ENCODE data around the gene CAV1. TPM values are rescaled to one million over a fixed set of nuclear protein-coding genes. Genes with fewer than 3 reads are reported as not detected.
"Not testable (repeated sequence)": the region's sequence is repeated elsewhere in the genome, so short reads cannot be mapped to it uniquely, and the experiment has no call there.

The CAV1 gene
- polyA plus RNA-seq, 4 donors, result 3.1 to 57.3 (median 25.6) TPM

GRCh38 chr7:116579835-116580234, 55.0 kb downstream of the CAV1 start:
- H3K4me3 ChIP-seq (ENCODE audit: low read depth in 1 of 3, low read length in 3 of 3), result no peak overlapping the region
- H3K27ac ChIP-seq (ENCODE audit: low read depth in 1 of 3, low read length in 2 of 3), result no peak overlapping the region
- FAIRE-seq (no peak), DNase-seq (no peak)
- 80 to 98% (median 96%) methylated on average over 2 of the region's 2 CpGs for WGBS, 3 donors
- H3K36me3 ChIP-seq (ENCODE audit: control insufficient read depth in 3 of 3, insufficient read depth in 2 of 3, low read depth in 1 of 3, low read length in 3 of 3), result no peaks in the 10 kb centered on the region
- peaks cover under 1 to 4% (median 2%) of the 10 kb centered on the region in 3 donors for H3K4me1 ChIP-seq (ENCODE audit: control insufficient read depth in 3 of 3, insufficient read depth in 2 of 3, low read depth in 1 of 3, low read length in 2 of 3)
- H3K27me3 ChIP-seq (ENCODE audit: control insufficient read depth in 3 of 3, insufficient read depth in 3 of 3, low read length in 3 of 3), result no peaks in the 10 kb centered on the region
- peaks cover 0 to 2% of the 10 kb centered on the region in 2 donors for H3K9me3 ChIP-seq (ENCODE audit: control insufficient read depth in 2 of 2, insufficient read depth in 1 of 2, low read depth in 1 of 2, low read length in 1 of 2)

DNA sequence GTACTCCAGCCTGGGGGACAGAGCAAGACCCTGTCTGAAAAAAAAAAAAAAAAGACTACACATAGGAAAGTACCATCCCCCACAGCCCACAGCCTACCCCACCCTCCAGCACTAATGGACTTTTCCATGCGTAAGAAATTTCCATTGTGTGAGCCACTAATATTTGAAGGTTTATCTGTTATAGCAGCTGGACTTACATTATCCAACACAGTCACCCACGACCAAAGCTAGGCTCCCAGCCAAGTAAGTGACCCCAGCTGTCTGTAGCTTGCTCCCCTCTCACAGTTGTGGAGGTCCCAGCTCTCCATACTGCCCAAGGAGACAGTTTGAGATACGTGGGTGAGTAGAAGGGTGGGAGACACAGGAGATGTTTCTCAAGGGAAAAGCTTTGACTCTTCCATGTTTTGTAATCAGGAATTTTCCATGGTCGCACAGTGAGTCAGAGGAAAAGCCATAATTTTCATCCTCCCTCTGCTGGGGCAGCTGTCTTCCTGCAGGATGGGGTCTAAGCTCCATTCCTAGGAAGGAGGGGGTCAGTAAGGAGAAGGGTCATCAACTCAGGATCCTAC, 57.4 kb downstream of the CAV1 start:
- Histone ChIP-seq H3K4me1 (ENCODE audit: control insufficient read depth in 3 of 3, insufficient read depth in 2 of 3, low read depth in 1 of 3, low read length in 2 of 3) (peaks cover 1 to 5% (median 4%) of the 10 kb centered on the region in 3 donors), H3K27ac (ENCODE audit: low read depth in 1 of 3, low read length in 2 of 3) (peak overlapping the region in 1 of 3 donors; percentile 30), H3K36me3 (ENCODE audit: control insufficient read depth in 3 of 3, insufficient read depth in 2 of 3, low read depth in 1 of 3, low read length in 3 of 3) (no peaks in the 10 kb centered on the region), H3K9me3 (ENCODE audit: control insufficient read depth in 2 of 2, insufficient read depth in 1 of 2, low read depth in 1 of 2, low read length in 1 of 2) (peaks cover 0 to 2% of the 10 kb centered on the region in 2 donors), H3K4me3 (ENCODE audit: low read depth in 1 of 3, low read length in 3 of 3) (no peak overlapping the region), H3K27me3 (ENCODE audit: control insufficient read depth in 3 of 3, insufficient read depth in 3 of 3, low read length in 3 of 3) (no peaks in the 10 kb centered on the region)
- DNase-seq (no peak), FAIRE-seq (no peak)
- 80 to 85% (median 82%) methylated on average over 4 of the region's 4 CpGs for WGBS, 3 donors

GRCh38 chr7:116582806-116583444, 58.1 kb downstream of the CAV1 start:
- H3K27ac ChIP-seq (ENCODE audit: low read depth in 1 of 3, low read length in 2 of 3), result peak overlapping the region in 1 of 3 donors; percentile 30

DNA sequence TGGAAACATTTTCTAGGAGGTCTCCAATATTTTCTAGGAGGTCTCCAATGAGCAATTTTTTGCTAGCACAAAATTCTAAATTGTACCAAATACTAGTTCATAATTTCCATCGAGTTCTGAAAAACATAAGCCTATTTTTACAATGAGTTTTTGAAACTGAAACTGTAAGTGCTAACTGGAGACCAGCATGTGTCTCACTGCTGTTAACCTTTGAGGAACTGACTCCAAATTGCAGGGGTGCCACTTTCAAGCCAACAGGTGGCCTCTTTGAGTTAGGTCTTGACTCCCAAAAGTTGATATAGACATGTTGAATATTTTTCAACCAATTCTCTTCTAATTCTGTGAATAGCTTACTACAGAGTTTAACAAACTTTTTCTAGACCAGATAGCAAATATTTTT, 58.8 kb downstream of the CAV1 start:
- Histone ChIP-seq H3K4me3 (ENCODE audit: low read depth in 1 of 3, low read length in 3 of 3) (no peak overlapping the region), H3K36me3 (ENCODE audit: control insufficient read depth in 3 of 3, insufficient read depth in 2 of 3, low read depth in 1 of 3, low read length in 3 of 3) (no peaks in the 10 kb centered on the region), H3K4me1 (ENCODE audit: control insufficient read depth in 3 of 3, insufficient read depth in 2 of 3, low read depth in 1 of 3, low read length in 2 of 3) (peaks cover 0 to 5% (median 4%) of the 10 kb centered on the region in 3 donors), H3K27ac (ENCODE audit: low read depth in 1 of 3, low read length in 2 of 3) (no peak overlapping the region), H3K27me3 (ENCODE audit: control insufficient read depth in 3 of 3, insufficient read depth in 3 of 3, low read length in 3 of 3) (no peaks in the 10 kb centered on the region), H3K9me3 (ENCODE audit: control insufficient read depth in 2 of 2, insufficient read depth in 1 of 2, low read depth in 1 of 2, low read length in 1 of 2) (peaks cover 0 to 1% of the 10 kb centered on the region in 2 donors)
- DNase-seq, result peak in 1 of 2 donors; percentile 22
- WGBS, 3 donors, result 3 to 16% (median 4%) methylated on average over 1 of the region's 1 CpG
- FAIRE-seq, result no peak

More at GRCh38 chr7:116582806-116583444, 58.1 kb downstream of the CAV1 start:
- peaks cover 0 to 5% (median 4%) of the 10 kb centered on the region in 3 donors for H3K4me1 ChIP-seq (ENCODE audit: control insufficient read depth in 3 of 3, insufficient read depth in 2 of 3, low read depth in 1 of 3, low read length in 2 of 3)
- H3K27me3 ChIP-seq (ENCODE audit: control insufficient read depth in 3 of 3, insufficient read depth in 3 of 3, low read length in 3 of 3), result no peaks in the 10 kb centered on the region
- peaks cover 0 to 2% of the 10 kb centered on the region in 2 donors for H3K9me3 ChIP-seq (ENCODE audit: control insufficient read depth in 2 of 2, insufficient read depth in 1 of 2, low read depth in 1 of 2, low read length in 1 of 2)
- FAIRE-seq, result no peak
- no peak overlapping the region for H3K4me3 ChIP-seq (ENCODE audit: low read depth in 1 of 3, low read length in 3 of 3)
- WGBS, 3 donors, result 62 to 90% (median 79%) methylated on average over 5 of the region's 5 CpGs
- no peak for DNase-seq
- no peaks in the 10 kb centered on the region for H3K36me3 ChIP-seq (ENCODE audit: control insufficient read depth in 3 of 3, insufficient read depth in 2 of 3, low read depth in 1 of 3, low read length in 3 of 3)

- FAIRE-seq (no peak), DNase-seq (no peak)
- H3K4me1 ChIP-seq (ENCODE audit: control insufficient read depth in 3 of 3, insufficient read depth in 2 of 3, low read depth in 1 of 3, low read length in 2 of 3), result peaks cover 0 to 5% (median 4%) of the 10 kb centered on the region in 3 donors
- H3K36me3 ChIP-seq (ENCODE audit: control insufficient read depth in 3 of 3, insufficient read depth in 2 of 3, low read depth in 1 of 3, low read length in 3 of 3), result no peaks in the 10 kb centered on the region
- H3K4me3 ChIP-seq (ENCODE audit: low read depth in 1 of 3, low read length in 3 of 3), result no peak overlapping the region
- 69 to 80% (median 72%) methylated on average over 1 of the region's 1 CpG for WGBS, 3 donors
- H3K27ac ChIP-seq (ENCODE audit: low read depth in 1 of 3, low read length in 2 of 3), result no peak overlapping the region
- H3K9me3 ChIP-seq (ENCODE audit: control insufficient read depth in 2 of 2, insufficient read depth in 1 of 2, low read depth in 1 of 2, low read length in 1 of 2), result no peaks in the 10 kb centered on the region
- no peaks in the 10 kb centered on the region for H3K27me3 ChIP-seq (ENCODE audit: control insufficient read depth in 3 of 3, insufficient read depth in 3 of 3, low read length in 3 of 3)
These were observed 59.9 kb downstream of the CAV1 start for GRCh38 chr7:116584721-116585120.

- no peak overlapping the region for H3K4me3 ChIP-seq (ENCODE audit: low read depth in 1 of 3, low read length in 3 of 3)
- H3K9me3 ChIP-seq (ENCODE audit: control insufficient read depth in 2 of 2, insufficient read depth in 1 of 2, low read depth in 1 of 2, low read length in 1 of 2), result no peaks in the 10 kb centered on the region
- FAIRE-seq (no peak), DNase-seq (peak in 1 of 2 donors; percentile 60)
- no peak overlapping the region for H3K27ac ChIP-seq (ENCODE audit: low read depth in 1 of 3, low read length in 2 of 3)
- H3K4me1 ChIP-seq (ENCODE audit: control insufficient read depth in 3 of 3, insufficient read depth in 2 of 3, low read depth in 1 of 3, low read length in 2 of 3), result peaks cover 0 to 5% (median 4%) of the 10 kb centered on the region in 3 donors
- no peaks in the 10 kb centered on the region for H3K27me3 ChIP-seq (ENCODE audit: control insufficient read depth in 3 of 3, insufficient read depth in 3 of 3, low read length in 3 of 3)
- WGBS, 3 donors, result 22 to 68% (median 46%) methylated on average over 3 of the region's 3 CpGs
- H3K36me3 ChIP-seq (ENCODE audit: control insufficient read depth in 3 of 3, insufficient read depth in 2 of 3, low read depth in 1 of 3, low read length in 3 of 3), result no peaks in the 10 kb centered on the region
These were observed 60.6 kb downstream of the CAV1 start for GRCh38 chr7:116585392-116585791.

- Histone ChIP-seq H3K27me3 (ENCODE audit: control insufficient read depth in 3 of 3, insufficient read depth in 3 of 3, low read length in 3 of 3) (no peaks in the 10 kb centered on the region), H3K9me3 (ENCODE audit: control insufficient read depth in 2 of 2, insufficient read depth in 1 of 2, low read depth in 1 of 2, low read length in 1 of 2) (no peaks in the 10 kb centered on the region), H3K4me3 (ENCODE audit: low read depth in 1 of 3, low read length in 3 of 3) (no peak overlapping the region), H3K27ac (ENCODE audit: low read depth in 1 of 3, low read length in 2 of 3) (no peak overlapping the region), H3K4me1 (ENCODE audit: control insufficient read depth in 3 of 3, insufficient read depth in 2 of 3, low read depth in 1 of 3, low read length in 2 of 3) (peaks cover 0 to 5% (median 4%) of the 10 kb centered on the region in 3 donors), H3K36me3 (ENCODE audit: control insufficient read depth in 3 of 3, insufficient read depth in 2 of 3, low read depth in 1 of 3, low read length in 3 of 3) (no peaks in the 10 kb centered on the region)
- DNase-seq, result no peak
- 83 to 93% (median 91%) methylated on average over 5 of the region's 5 CpGs for WGBS, 3 donors
- FAIRE-seq, result no peak
These were observed 61.1 kb downstream of the CAV1 start for GRCh38 chr7:116585967-116586366.

- WGBS, 3 donors, result 93 to 95% (median 94%) methylated on average over 3 of the region's 3 CpGs
- H3K4me1 ChIP-seq (ENCODE audit: control insufficient read depth in 3 of 3, insufficient read depth in 2 of 3, low read depth in 1 of 3, low read length in 2 of 3); H3K4me3 ChIP-seq (ENCODE audit: low read depth in 1 of 3, low read length in 3 of 3); H3K9me3 ChIP-seq (ENCODE audit: control insufficient read depth in 2 of 2, insufficient read depth in 1 of 2, low read depth in 1 of 2, low read length in 1 of 2); H3K36me3 ChIP-seq (ENCODE audit: control insufficient read depth in 3 of 3, insufficient read depth in 2 of 3, low read depth in 1 of 3, low read length in 3 of 3); H3K27ac ChIP-seq (ENCODE audit: low read depth in 1 of 3, low read length in 2 of 3); DNase-seq; FAIRE-seq; H3K27me3 ChIP-seq (ENCODE audit: control insufficient read depth in 3 of 3, insufficient read depth in 3 of 3, low read length in 3 of 3): not testable (repeated sequence)
These were observed 62.4 kb downstream of the CAV1 start for GRCh38 chr7:116587200-116587599.
